HepG2 (cell line): ENCODE measurements around the gene YIPF1.

Experiments used
- CTCF ChIP-seq: sonication (generic); formaldehyde crosslinking; IDR thresholded peaks from 2 replicates; pipeline ENCODE4 v1.5.0; 2020; ENCODE audit warnings: mild to moderate bottlenecking, missing genetic modification reagents, moderate library complexity
- ESRRA ChIP-seq: sonication (generic); formaldehyde crosslinking; IDR thresholded peaks from 2 replicates; pipeline ENCODE4 v1.5.1; 2020; ENCODE audit warnings: mild to moderate bottlenecking, low read depth, missing genetic modification reagents
- EZH2 ChIP-seq: conservative IDR thresholded peaks from 2 replicates; pipeline ENCODE4 v1.6.1; 2012; ENCODE audit warnings: mild to moderate bottlenecking, low read depth, low read length, moderate library complexity
- GATA4 ChIP-seq: sonication (generic); IDR thresholded peaks from 2 replicates; pipeline ENCODE4 v1.6.1; 2016; ENCODE audit warnings: antibody characterized with exemption, low read depth, borderline replicate concordance
- PRDM4 ChIP-seq: sonication (generic); formaldehyde crosslinking; IDR thresholded peaks from 2 replicates; pipeline ENCODE4 v1.9.0; 2021; ENCODE audit warnings: missing genetic modification reagents, borderline replicate concordance
- TF ChIP-seq, protein P1 (sequence below): sonication (generic); formaldehyde crosslinking; IDR thresholded peaks from 2 replicates; pipeline ENCODE4 v1.8.0; 2022; ENCODE audit warnings: mild to moderate bottlenecking, missing genetic modification reagents, borderline replicate concordance
- TF ChIP-seq, protein P2 (sequence below): sonication (generic); formaldehyde crosslinking; IDR thresholded peaks from 2 replicates; pipeline ENCODE4 v1.4.0; 2020; ENCODE audit warnings: low read depth, mild to moderate bottlenecking, missing genetic modification reagents

- no peak for TF ChIP-seq PRDM4
- TF ChIP-seq, protein P1, sequence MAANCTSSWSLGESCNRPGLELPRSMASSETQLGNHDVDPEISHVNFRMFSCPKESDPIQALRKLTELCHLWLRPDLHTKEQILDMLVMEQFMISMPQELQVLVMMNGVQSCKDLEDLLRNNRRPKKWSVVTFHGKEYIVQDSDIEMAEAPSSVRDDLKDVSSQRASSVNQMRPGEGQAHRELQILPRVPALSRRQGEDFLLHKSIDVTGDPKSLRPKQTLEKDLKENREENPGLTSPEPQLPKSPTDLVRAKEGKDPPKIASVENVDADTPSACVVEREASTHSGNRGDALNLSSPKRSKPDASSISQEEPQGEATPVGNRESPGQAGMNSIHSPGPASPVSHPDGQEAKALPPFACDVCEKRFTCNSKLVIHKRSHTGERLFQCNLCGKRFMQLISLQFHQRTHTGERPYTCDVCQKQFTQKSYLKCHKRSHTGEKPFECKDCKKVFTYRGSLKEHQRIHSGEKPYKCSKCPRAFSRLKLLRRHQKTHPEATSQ: no peak
- TF ChIP-seq, protein P2, sequence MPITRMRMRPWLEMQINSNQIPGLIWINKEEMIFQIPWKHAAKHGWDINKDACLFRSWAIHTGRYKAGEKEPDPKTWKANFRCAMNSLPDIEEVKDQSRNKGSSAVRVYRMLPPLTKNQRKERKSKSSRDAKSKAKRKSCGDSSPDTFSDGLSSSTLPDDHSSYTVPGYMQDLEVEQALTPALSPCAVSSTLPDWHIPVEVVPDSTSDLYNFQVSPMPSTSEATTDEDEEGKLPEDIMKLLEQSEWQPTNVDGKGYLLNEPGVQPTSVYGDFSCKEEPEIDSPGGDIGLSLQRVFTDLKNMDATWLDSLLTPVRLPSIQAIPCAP: no peak
- TF ChIP-seq CTCF (CRISPR knock-in tag): no peak
- TF ChIP-seq ESRRA: no peak
- TF ChIP-seq GATA4: no peak
- TF ChIP-seq EZH2: no peak
Measured at GRCh38 chr1:53825306-53825705, 64.3 kb downstream of the YIPF1 start.
